H9 (cell line): Measurements from ENCODE around the gene GPX7. TPM values are rescaled to one million over a fixed set of nuclear protein-coding genes. Genes with fewer than 3 reads are reported as not detected.
A peak's percentile ranks its signal among the peaks of the same experiment; 100 is the strongest.

Experiments used
- DNase-seq: peaks from one replicate; pipeline ENCODE4 v3.0.0-alpha.2; 2017
- H2AFZ ChIP-seq: one replicate; pipeline ENCODE4 v1.6.1; 2013; ENCODE audit warnings: mild to moderate bottlenecking, low read length, control low read depth, moderate library complexity
- H2AK5ac ChIP-seq: 2 replicates; pipeline ENCODE4 v1.6.1; 2013; ENCODE audit warnings: low read length, control low read depth, mixed read lengths; ENCODE audit not compliant: insufficient read length
- H2BK120ac ChIP-seq: one replicate; pipeline ENCODE4 v1.6.1; 2013; ENCODE audit warnings: low read depth, mild to moderate bottlenecking, low read length, control low read depth, inconsistent platforms; ENCODE audit not compliant: poor library complexity, severe bottlenecking
- H2BK12ac ChIP-seq: 2 replicates; pipeline ENCODE4 v1.6.1; 2013; ENCODE audit warnings: low read length, control low read depth, mixed read lengths, low read depth; ENCODE audit not compliant: insufficient read length
- H2BK15ac ChIP-seq: 2 replicates; pipeline ENCODE4 v1.6.1; 2013; ENCODE audit warnings: low read depth, low read length, control low read depth
- H2BK20ac ChIP-seq: one replicate; pipeline ENCODE4 v1.6.1; 2013; ENCODE audit warnings: low read depth, mild to moderate bottlenecking, low read length, control low read depth, inconsistent platforms; ENCODE audit not compliant: poor library complexity, severe bottlenecking
- H2BK5ac ChIP-seq: 2 replicates; pipeline ENCODE4 v1.6.1; 2013; ENCODE audit warnings: low read length, control low read depth, mixed read lengths; ENCODE audit not compliant: insufficient read length
- H3K14ac ChIP-seq: 2 replicates; pipeline ENCODE4 v1.6.1; 2013; ENCODE audit warnings: low read length, control low read depth; ENCODE audit not compliant: insufficient read depth
- H3K18ac ChIP-seq: 2 replicates; pipeline ENCODE4 v1.6.1; 2013; ENCODE audit warnings: low read depth, mild to moderate bottlenecking, mixed read lengths, low read length, control low read depth; ENCODE audit not compliant: insufficient read length
- H3K23ac ChIP-seq: 2 replicates; pipeline ENCODE4 v1.6.1; 2013; ENCODE audit warnings: low read length, control low read depth, mixed read lengths, low read depth; ENCODE audit not compliant: insufficient read length
- H3K23me2 ChIP-seq: 2 replicates; pipeline ENCODE4 v1.6.1; 2013; ENCODE audit warnings: low read depth, mild to moderate bottlenecking, mixed read lengths, low read length, control low read depth; ENCODE audit not compliant: insufficient read length, poor library complexity, severe bottlenecking
- H3K27ac ChIP-seq: 2 replicates; pipeline ENCODE4 v1.5.1; 2013; ENCODE audit warnings: low read length, control low read depth, mixed read lengths, low read depth; ENCODE audit not compliant: insufficient read length
- H3K27me3 ChIP-seq: 2 replicates; pipeline ENCODE4 v1.6.1; 2013; ENCODE audit warnings: low read length, control low read depth, inconsistent platforms; ENCODE audit not compliant: insufficient read depth
- H3K4ac ChIP-seq: 2 replicates; pipeline ENCODE4 v1.6.1; 2013; ENCODE audit warnings: low read depth, mild to moderate bottlenecking, control low read depth, inconsistent platforms, low read length, moderate library complexity
- H3K4me1 ChIP-seq: 2 replicates; pipeline ENCODE4 v1.6.1; 2013; ENCODE audit warnings: low read length, control low read depth, inconsistent platforms; ENCODE audit not compliant: insufficient read depth
- H3K4me2 ChIP-seq: 2 replicates; pipeline ENCODE4 v1.6.1; 2013; ENCODE audit warnings: low read length, control low read depth, mixed read lengths; ENCODE audit not compliant: insufficient read length, insufficient read depth
- H3K56ac ChIP-seq: 2 replicates; pipeline ENCODE4 v1.6.1; 2013; ENCODE audit warnings: low read depth, mild to moderate bottlenecking, mixed read lengths, low read length, control low read depth; ENCODE audit not compliant: insufficient read length
- H3K79me1 ChIP-seq: 2 replicates; pipeline ENCODE4 v1.6.1; 2013; ENCODE audit warnings: low read depth, mild to moderate bottlenecking, moderate library complexity, low read length, control low read depth, inconsistent platforms; ENCODE audit not compliant: insufficient read depth, poor library complexity, severe bottlenecking
- H3K79me2 ChIP-seq: 2 replicates; pipeline ENCODE4 v1.6.1; 2013; ENCODE audit warnings: low read length, control low read depth, inconsistent platforms; ENCODE audit not compliant: insufficient read depth
- H3K9ac ChIP-seq: 2 replicates; pipeline ENCODE4 v1.6.1; 2013; ENCODE audit warnings: low read length, control low read depth, mixed read lengths; ENCODE audit not compliant: insufficient read length; ENCODE audit errors: extremely low read depth
- H3K9me3 ChIP-seq: one replicate; pipeline ENCODE4 v1.6.1; 2013; ENCODE audit warnings: low read depth, low read length, inconsistent platforms; ENCODE audit not compliant: control insufficient read depth
- H3T11ph ChIP-seq: one replicate; pipeline ENCODE4 v1.6.1; 2013; ENCODE audit warnings: mild to moderate bottlenecking, low read length, control low read depth, inconsistent platforms
- H4K20me1 ChIP-seq: one replicate; pipeline ENCODE4 v1.6.1; 2013; ENCODE audit not compliant: control insufficient read depth, insufficient read length, insufficient read depth
- H4K5ac ChIP-seq: 2 replicates; pipeline ENCODE4 v1.6.1; 2013; ENCODE audit warnings: low read depth, mild to moderate bottlenecking, mixed read lengths, low read length, control low read depth; ENCODE audit not compliant: insufficient read length
- H4K8ac ChIP-seq: replicated peaks from 2 replicates; pipeline ENCODE4 v1.6.1; 2013; ENCODE audit warnings: low read length, control low read depth, mixed read lengths, low read depth; ENCODE audit not compliant: insufficient read length
- H4K91ac ChIP-seq: 2 replicates; pipeline ENCODE4 v1.6.1; 2013; ENCODE audit warnings: low read depth, mild to moderate bottlenecking, moderate library complexity, mixed read lengths, low read length, control low read depth; ENCODE audit not compliant: insufficient read length
- H3K27ac Mint-ChIP-seq, 3 experiments: 2 replicates in 2 of 3; 3 replicates in 1 of 3; pipeline ENCODE4 v1.8.0; 2020 to 2021; ENCODE audit warnings: mixed read lengths in 3 of 3, mild to moderate bottlenecking in 1 of 3, moderate library complexity in 1 of 3
- H3K27me3 Mint-ChIP-seq: 2 replicates; pipeline ENCODE4 v1.8.0; 2021; ENCODE audit warnings: low read depth, mild to moderate bottlenecking, moderate library complexity, mixed read lengths
- H3K36me3 Mint-ChIP-seq, 3 experiments: 2 replicates in 2 of 3; 3 replicates in 1 of 3; pipeline ENCODE4 v1.8.0; 2020 to 2021; ENCODE audit warnings: low read depth in 3 of 3, mixed read lengths in 3 of 3; ENCODE audit not compliant: insufficient read depth in 1 of 3
- H3K4me1 Mint-ChIP-seq, 2 experiments: 2 replicates each; pipeline ENCODE4 v1.8.0; 2020; ENCODE audit warnings: mixed read lengths in 2 of 2
- H3K4me3 Mint-ChIP-seq, 2 experiments: 2 replicates in 1 of 2; 3 replicates in 1 of 2; pipeline ENCODE4 v1.8.0; 2020 to 2021; ENCODE audit warnings: mild to moderate bottlenecking in 2 of 2, mixed read lengths in 2 of 2, moderate library complexity in 1 of 2
- H3K9me3 Mint-ChIP-seq, 2 experiments: 2 replicates in 1 of 2; 3 replicates in 1 of 2; pipeline ENCODE4 v1.8.0; 2020; ENCODE audit warnings: mild to moderate bottlenecking in 2 of 2, mixed read lengths in 2 of 2, moderate library complexity in 1 of 2
- WGBS: extraction: QIAGEN DNeasy Blood & Tissue Kit; methylation state at CpG from one replicate; pipeline ENCODE4 v1.1.7; 2013; ENCODE audit warnings: missing lambda C conversion rate, low lambda C conversion rate, mixed read lengths; ENCODE audit not compliant: insufficient read length; ENCODE audit errors: extremely low coverage; 5-methylcytosine and 5-hydroxymethylcytosine counted together
- total RNA-seq: library from RNA; stranded (reverse); gene quantifications from 2 replicates; pipeline ENCODE4 v1.2.1, GENCODE V29; 2021
- TF ChIP-seq, protein P1 (sequence below): fragments of 200-600 bp; sonication (generic); conservative IDR thresholded peaks from 3 replicates; pipeline ENCODE4 v1.8.0; 2021; ENCODE audit warnings: antibody characterized with exemption, mild to moderate bottlenecking

GPX7 gene
- total RNA-seq, 1 experiment from 2014 or later = 12.1 TPM

DNA sequence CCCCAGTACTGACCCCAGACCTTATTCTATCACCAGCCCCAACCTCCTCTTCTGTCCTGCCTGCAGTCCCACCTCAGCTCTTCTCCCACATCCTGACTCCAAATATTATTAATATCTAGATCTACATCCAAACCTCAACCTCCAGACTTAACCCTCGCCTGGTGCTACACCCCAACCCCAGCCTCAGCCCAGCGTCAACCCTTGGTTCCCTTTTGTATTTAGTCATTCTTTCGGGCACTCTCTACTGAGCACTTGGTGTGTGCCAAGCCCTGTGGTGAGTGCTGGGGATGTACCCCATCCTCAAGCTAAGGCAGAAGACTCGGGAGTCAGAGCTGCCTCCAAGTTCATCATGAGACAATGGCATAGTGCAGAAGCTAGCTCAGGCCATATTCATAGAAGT lies 31.9 kb downstream of the GPX7 start:
- no peak overlapping the region for H3K23ac ChIP-seq
- no peak overlapping the region for H3K4me2 ChIP-seq
- no peak overlapping the region for H2BK12ac ChIP-seq
- H3K36me3 Mint-ChIP-seq = peaks cover 0 to 8% (median 7%) of the 10 kb centered on the region in 3 experiments; a peak in 3 of 7 replicates
- H3K27me3 ChIP-seq = peaks cover 30% of the 10 kb centered on the region
- H3K18ac ChIP-seq = no peak overlapping the region
- no peaks in the 10 kb centered on the region; the same call in 1 of the 2 replicates for H3K4me1 ChIP-seq
- H2BK5ac ChIP-seq = no peak overlapping the region
- H3K4me1 Mint-ChIP-seq = peaks cover 17 to 26% of the 10 kb centered on the region in 2 experiments
- no CpG with 5 or more reads among the region's 4 CpGs for WGBS
- peaks cover 9% of the 10 kb centered on the region in 2 experiments for H3K9me3 Mint-ChIP-seq
- no peaks in the 10 kb centered on the region for H3K9me3 ChIP-seq
- H3K27ac ChIP-seq = no peak overlapping the region
- H2AFZ ChIP-seq = no peak overlapping the region
- TF ChIP-seq, protein P1, sequence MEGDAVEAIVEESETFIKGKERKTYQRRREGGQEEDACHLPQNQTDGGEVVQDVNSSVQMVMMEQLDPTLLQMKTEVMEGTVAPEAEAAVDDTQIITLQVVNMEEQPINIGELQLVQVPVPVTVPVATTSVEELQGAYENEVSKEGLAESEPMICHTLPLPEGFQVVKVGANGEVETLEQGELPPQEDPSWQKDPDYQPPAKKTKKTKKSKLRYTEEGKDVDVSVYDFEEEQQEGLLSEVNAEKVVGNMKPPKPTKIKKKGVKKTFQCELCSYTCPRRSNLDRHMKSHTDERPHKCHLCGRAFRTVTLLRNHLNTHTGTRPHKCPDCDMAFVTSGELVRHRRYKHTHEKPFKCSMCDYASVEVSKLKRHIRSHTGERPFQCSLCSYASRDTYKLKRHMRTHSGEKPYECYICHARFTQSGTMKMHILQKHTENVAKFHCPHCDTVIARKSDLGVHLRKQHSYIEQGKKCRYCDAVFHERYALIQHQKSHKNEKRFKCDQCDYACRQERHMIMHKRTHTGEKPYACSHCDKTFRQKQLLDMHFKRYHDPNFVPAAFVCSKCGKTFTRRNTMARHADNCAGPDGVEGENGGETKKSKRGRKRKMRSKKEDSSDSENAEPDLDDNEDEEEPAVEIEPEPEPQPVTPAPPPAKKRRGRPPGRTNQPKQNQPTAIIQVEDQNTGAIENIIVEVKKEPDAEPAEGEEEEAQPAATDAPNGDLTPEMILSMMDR = no peak
- peaks cover 4% of the 10 kb centered on the region for H3K23me2 ChIP-seq
- no peak overlapping the region for H4K5ac ChIP-seq
- H3K56ac ChIP-seq = no peak overlapping the region
- H3K79me2 ChIP-seq = no peaks in the 10 kb centered on the region
- H2BK120ac ChIP-seq = no peak overlapping the region
- H3K27ac Mint-ChIP-seq = no peak overlapping the region
- H3K79me1 ChIP-seq = no peaks in the 10 kb centered on the region
- no peak overlapping the region for H4K8ac ChIP-seq
- H2BK15ac ChIP-seq = no peak overlapping the region
- no peaks in the 10 kb centered on the region for H4K20me1 ChIP-seq
- H4K91ac ChIP-seq = no peak overlapping the region
- no peak for DNase-seq
- no peak overlapping the region for H3K9ac ChIP-seq
- H3T11ph ChIP-seq = no peak overlapping the region
- no peak overlapping the region for H2AK5ac ChIP-seq
- H3K4me3 Mint-ChIP-seq = peak overlapping the region in 1 of 2 experiments; percentile 75; a peak in 2 of 5 replicates
- no peak overlapping the region for H2BK20ac ChIP-seq
- H3K27me3 Mint-ChIP-seq = peaks cover 86% of the 10 kb centered on the region
- no peak overlapping the region for H3K4ac ChIP-seq
- H3K14ac ChIP-seq = no peak overlapping the region
